Measurements from ENCODE around the gene RGS7. TPM values are rescaled to one million over a fixed set of nuclear protein-coding genes. Genes with fewer than 3 reads are reported as not detected.
"Not testable (repeated sequence)": the region's sequence is repeated elsewhere in the genome, so short reads cannot be mapped to it uniquely, and the experiment has no call there.

RGS7 gene
- total and polyA plus RNA-seq, 10 of the 15 experiments (the other 5 are each of a cell fraction or from before 2014, with no cell fraction given): not detected

DNA sequence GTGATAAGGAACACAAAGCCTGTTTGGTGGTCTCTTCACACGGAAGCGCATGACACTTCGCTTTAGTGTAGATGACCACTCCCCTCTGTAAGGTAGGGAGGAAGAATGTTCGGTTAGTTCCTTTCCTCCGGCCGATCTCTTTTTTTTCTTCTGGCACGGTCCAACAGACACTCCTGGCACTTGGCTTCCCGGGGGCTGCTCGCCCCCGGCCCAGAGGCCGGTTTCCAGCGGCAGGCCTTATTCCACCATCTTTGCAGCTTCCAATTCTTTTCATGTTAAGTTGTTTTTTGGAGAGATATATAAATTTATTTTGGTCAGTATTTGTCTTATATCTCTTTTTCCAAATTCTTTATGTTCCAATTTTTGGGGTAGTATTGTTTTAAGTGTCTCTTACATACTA, 593.2 kb downstream of the RGS7 start:
- RAD21 ChIA-PET (ENCODE audit: unreplicated experiment): no interaction called here
- BruUV-seq (replicated peaks): no TSS peak
- TF ChIP-seq BRCA1 (IDR thresholded peaks at IDR 0.05; ENCODE audit: low read depth, low read length): no peak
- TF ChIP-seq KAT2A (conservative IDR thresholded peaks at IDR 0.05; ENCODE audit: control insufficient read depth, low read depth, low read length): no peak
- TF ChIP-seq SREBF2 (IDR thresholded peaks at IDR 0.05; ENCODE audit: low read length): no peak
- no peak for TF ChIP-seq MYC (IDR thresholded peaks at IDR 0.05; ENCODE audit: insufficient read depth, insufficient read length, insufficient replicate concordance, low read length, severe bottlenecking)
- TF ChIP-seq LARP7 (IDR thresholded peaks at IDR 0.05): no peak
- TF ChIP-seq ASH2L (IDR thresholded peaks at IDR 0.05; ENCODE audit: borderline replicate concordance, low read depth): no peak
- TF ChIP-seq NFXL1 (IDR thresholded peaks at IDR 0.05; ENCODE audit: borderline replicate concordance): no peak
- TF ChIP-seq ZNF217 (IDR thresholded peaks at IDR 0.05): no peak
- TF ChIP-seq MYB (IDR thresholded peaks at IDR 0.05; ENCODE audit: borderline replicate concordance, low read depth, low read length): no peak
- no peak for TF ChIP-seq TBL1XR1 (IDR thresholded peaks at IDR 0.05; ENCODE audit: low read depth, low read length)
- TF ChIP-seq KDM1A (IDR thresholded peaks at IDR 0.05; ENCODE audit: borderline replicate concordance): no peak
- TF ChIP-seq YY1 (IDR thresholded peaks at IDR 0.05; ENCODE audit: low read depth, low read length): no peak
- TF ChIP-seq POLR2A (IDR thresholded peaks at IDR 0.05; ENCODE audit: low read depth, low read length): no peak
- TF ChIP-seq DPF2 (IDR thresholded peaks at IDR 0.05): no peak
- TF ChIP-seq ZNF207 (IDR thresholded peaks at IDR 0.05; ENCODE audit: borderline replicate concordance): no peak
- TF ChIP-seq HDAC6 (IDR thresholded peaks at IDR 0.05; ENCODE audit: unreplicated experiment): no peak
- Histone ChIP-seq H3K36me3 (ENCODE audit: control insufficient read depth in 2 of 2, insufficient read depth in 2 of 2, low read length in 1 of 2) (no peaks in the 10 kb centered on the region), H2AFZ (ENCODE audit: control insufficient read depth, low read depth, low read length) (no peak overlapping the region), H3K27ac (ENCODE audit: control insufficient read depth, insufficient read depth) (no peak overlapping the region), H4K20me1 (ENCODE audit: control insufficient read depth, insufficient read depth) (no peaks in the 10 kb centered on the region), H3K4me3 (no peak overlapping the region), H3K4me1 (ENCODE audit: control insufficient read depth, insufficient read depth, low read length) (no peaks in the 10 kb centered on the region), H3K79me2 (ENCODE audit: control insufficient read depth, insufficient read depth, low read length) (no peaks in the 10 kb centered on the region), H3K4me2 (ENCODE audit: control insufficient read depth, insufficient read depth) (no peak overlapping the region), H3K9me3 (replicated peaks; ENCODE audit: control insufficient read depth, insufficient read depth, low read length) (no peaks in the 10 kb centered on the region), H3K9ac (ENCODE audit: control insufficient read depth, insufficient read depth, low read length) (no peak overlapping the region), H3K27me3 (replicated peaks in 1 of 2; ENCODE audit: control insufficient read depth in 2 of 2, insufficient read depth in 2 of 2, low read length in 1 of 2) (no peaks in the 10 kb centered on the region)
- 65% methylated on average over 12 of the region's 12 CpGs for WGBS (ENCODE audit: insufficient coverage, insufficient replicate concordance, low lambda C conversion rate, missing lambda C conversion rate)
- CTCF ChIA-PET: no interaction called here
- SMC1A ChIA-PET (ENCODE audit: uncharacterized antibody, unreplicated experiment): no interaction called here
- intact Hi-C loops (cut with micrococcal nuclease; ENCODE audit: unreplicated experiment) (no loop called here), in situ Hi-C loops (cut with MboI) (no loop called here)
- FAIRE-seq: no peak
- no peak for ATAC-seq
- no peak for DNase-seq (ENCODE audit: low read depth, low spot score)
- POLR2A ChIA-PET: no interaction called here

DNA sequence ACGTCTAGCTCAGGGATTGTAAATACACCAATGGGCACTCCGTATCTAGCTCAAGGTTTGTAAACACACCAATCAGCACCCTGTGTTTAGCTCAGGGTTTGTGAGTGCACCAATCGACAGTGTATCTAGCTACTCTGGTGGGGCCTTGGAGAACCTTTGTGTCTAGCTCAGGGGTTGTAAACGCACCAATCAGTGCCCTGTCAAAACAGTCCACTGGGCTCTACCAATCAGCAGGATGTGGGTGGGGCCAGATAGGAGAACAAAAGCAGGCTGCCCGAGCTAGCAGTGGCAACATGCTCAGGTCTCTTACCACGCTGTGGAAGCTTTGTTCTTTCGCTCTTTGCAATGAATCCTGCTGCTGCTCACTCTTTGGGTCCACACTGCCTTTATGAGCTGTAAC, 593.9 kb downstream of the RGS7 start:
- H3K9me3 ChIP-seq (replicated peaks; ENCODE audit: control insufficient read depth, insufficient read depth, low read length); POLR2A ChIA-PET; H3K4me2 ChIP-seq (ENCODE audit: control insufficient read depth, insufficient read depth); H3K36me3 ChIP-seq (ENCODE audit: control insufficient read depth in 2 of 2, insufficient read depth in 2 of 2, low read length in 1 of 2); H4K20me1 ChIP-seq (ENCODE audit: control insufficient read depth, insufficient read depth); H3K79me2 ChIP-seq (ENCODE audit: control insufficient read depth, insufficient read depth, low read length); RAD21 ChIA-PET (ENCODE audit: unreplicated experiment); H3K4me1 ChIP-seq (ENCODE audit: control insufficient read depth, insufficient read depth, low read length); BruUV-seq (replicated peaks); CTCF ChIA-PET; H2AFZ ChIP-seq (ENCODE audit: control insufficient read depth, low read depth, low read length); H3K27me3 ChIP-seq (replicated peaks in 1 of 2; ENCODE audit: control insufficient read depth in 2 of 2, insufficient read depth in 2 of 2, low read length in 1 of 2); intact Hi-C loops (cut with micrococcal nuclease; ENCODE audit: unreplicated experiment); H3K4me3 ChIP-seq; H3K27ac ChIP-seq (ENCODE audit: control insufficient read depth, insufficient read depth); H3K9ac ChIP-seq (ENCODE audit: control insufficient read depth, insufficient read depth, low read length); DNase-seq (ENCODE audit: low read depth, low spot score); SMC1A ChIA-PET (ENCODE audit: uncharacterized antibody, unreplicated experiment); in situ Hi-C loops (cut with MboI); ATAC-seq; FAIRE-seq: not testable (repeated sequence)
- 37% methylated on average over 7 of the region's 7 CpGs for WGBS (ENCODE audit: insufficient coverage, insufficient replicate concordance, low lambda C conversion rate, missing lambda C conversion rate)

DNA sequence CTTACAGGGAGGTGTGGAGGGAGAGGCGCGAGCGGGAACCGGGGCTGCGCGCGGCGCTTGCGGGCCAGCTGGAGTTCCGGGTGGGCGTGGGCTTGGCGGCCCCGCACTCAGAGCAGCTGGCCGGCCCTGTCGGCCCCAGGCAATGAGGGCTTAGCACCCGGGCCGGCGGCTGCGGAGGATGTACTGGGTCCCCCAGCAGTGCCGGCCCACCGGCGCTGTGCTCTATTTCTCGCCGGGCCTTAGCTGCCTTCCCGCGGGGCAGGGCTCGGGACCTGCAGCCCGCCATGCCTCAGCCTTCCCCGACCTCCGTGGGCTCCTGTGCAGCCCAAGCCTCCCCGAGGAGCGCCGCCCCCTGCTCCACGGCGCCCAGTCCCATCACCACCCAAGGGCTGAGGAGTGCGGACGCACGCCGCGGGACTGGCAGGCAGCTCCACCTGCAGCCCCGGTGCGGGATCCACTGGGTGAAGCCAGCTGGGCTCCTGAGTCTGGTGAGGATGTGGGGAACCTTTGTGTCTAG, 594.5 kb downstream of the RGS7 start:
- H4K20me1 ChIP-seq (ENCODE audit: control insufficient read depth, insufficient read depth); DNase-seq (ENCODE audit: low read depth, low spot score); H3K27ac ChIP-seq (ENCODE audit: control insufficient read depth, insufficient read depth); H3K4me1 ChIP-seq (ENCODE audit: control insufficient read depth, insufficient read depth, low read length); FAIRE-seq; H3K4me2 ChIP-seq (ENCODE audit: control insufficient read depth, insufficient read depth); RAD21 ChIA-PET (ENCODE audit: unreplicated experiment); ATAC-seq; H3K36me3 ChIP-seq (ENCODE audit: control insufficient read depth in 2 of 2, insufficient read depth in 2 of 2, low read length in 1 of 2); H3K27me3 ChIP-seq (replicated peaks in 1 of 2; ENCODE audit: control insufficient read depth in 2 of 2, insufficient read depth in 2 of 2, low read length in 1 of 2); H2AFZ ChIP-seq (ENCODE audit: control insufficient read depth, low read depth, low read length); H3K9me3 ChIP-seq (replicated peaks; ENCODE audit: control insufficient read depth, insufficient read depth, low read length); in situ Hi-C loops (cut with MboI); H3K4me3 ChIP-seq; H3K9ac ChIP-seq (ENCODE audit: control insufficient read depth, insufficient read depth, low read length); POLR2A ChIA-PET; BruUV-seq (replicated peaks); H3K79me2 ChIP-seq (ENCODE audit: control insufficient read depth, insufficient read depth, low read length); CTCF ChIA-PET; SMC1A ChIA-PET (ENCODE audit: uncharacterized antibody, unreplicated experiment); intact Hi-C loops (cut with micrococcal nuclease; ENCODE audit: unreplicated experiment): not testable (repeated sequence)
- 86% methylated on average over 33 of the region's 42 CpGs for WGBS (ENCODE audit: insufficient coverage, insufficient replicate concordance, low lambda C conversion rate, missing lambda C conversion rate)

Measured in GM12878 (cell line).